GM23338 (cell line): ENCODE results near the gene ADAMTS19.

Source experiments
- CREB1 ChIP-seq: fragments of 250-450 bp; sonication (Bioruptor Pico); IDR thresholded peaks from 2 replicates; pipeline ENCODE4 v1.5.0; 2020; ENCODE audit warnings: low read depth, mild to moderate bottlenecking, moderate library complexity
- EZH2 ChIP-seq: fragments of 200-600 bp; sonication (generic); IDR thresholded peaks from one replicate; pipeline ENCODE4 v1.8.0; 2017; ENCODE audit warnings: antibody characterized with exemption, mild to moderate bottlenecking, low read depth; ENCODE audit not compliant: unreplicated experiment
- EZH2phosphoT487 ChIP-seq: fragments of 200-600 bp; sonication (generic); IDR thresholded peaks from one replicate; pipeline ENCODE4 v1.8.1; 2018; ENCODE audit warnings: antibody characterized with exemption; ENCODE audit not compliant: unreplicated experiment
- JUNB ChIP-seq: IDR thresholded peaks from one replicate; pipeline ENCODE4 v1.6.1; 2016; ENCODE audit warnings: antibody characterized with exemption; ENCODE audit not compliant: unreplicated experiment
- NANOG ChIP-seq: IDR thresholded peaks from 2 replicates; pipeline ENCODE4 v1.6.1; 2016; ENCODE audit warnings: antibody characterized with exemption, borderline replicate concordance
- POLR2AphosphoS5 ChIP-seq: IDR thresholded peaks from 2 replicates; pipeline ENCODE4 v1.6.1; 2016; ENCODE audit warnings: antibody characterized with exemption, low read depth
- ZNF114 ChIP-seq: fragments of 250-450 bp; sonication (Bioruptor Pico); IDR thresholded peaks from 2 replicates; pipeline ENCODE4 v1.5.0; 2020; ENCODE audit warnings: mild to moderate bottlenecking, moderate library complexity
- ZNF331 ChIP-seq: fragments of 250-450 bp; sonication (Bioruptor Pico); IDR thresholded peaks from 2 replicates; pipeline ENCODE4 v1.5.0; 2020; ENCODE audit warnings: low read depth, mild to moderate bottlenecking, moderate library complexity
- TF ChIP-seq, protein P1 (sequence below), 2 experiments: fragments of 200-600 bp in 1 of 2; sonication (generic) in 1 of 2; conservative IDR thresholded peaks; 2 replicates each; pipeline versions ENCODE4 v1.5.1 to v1.6.1; 2016 to 2017; ENCODE audit warnings: antibody characterized with exemption in 2 of 2, low read depth in 2 of 2, mild to moderate bottlenecking in 2 of 2, moderate library complexity in 1 of 2
- TF ChIP-seq, protein P2 (sequence below): IDR thresholded peaks from one replicate; pipeline ENCODE4 v1.6.1; 2018; ENCODE audit warnings: antibody characterized with exemption; ENCODE audit not compliant: unreplicated experiment

DNA sequence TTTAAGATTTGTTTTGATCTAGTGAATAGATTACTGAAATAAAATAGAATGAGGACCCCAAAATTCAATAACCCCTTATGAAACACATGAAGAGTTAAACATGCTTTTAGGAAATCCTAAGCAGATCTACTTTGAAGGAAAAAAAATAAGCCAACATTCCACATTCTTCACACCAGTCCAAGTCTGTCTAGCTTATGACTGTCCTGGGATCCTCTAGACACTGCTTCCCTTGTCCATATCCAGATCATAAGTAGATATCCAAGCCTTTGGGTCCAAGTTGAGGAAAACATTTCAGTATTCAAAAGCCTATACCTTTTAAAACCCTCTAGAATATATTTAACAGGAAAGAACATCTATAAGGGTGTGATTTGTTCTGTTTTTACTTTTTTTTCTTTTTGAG, 228.9 kb downstream of the ADAMTS19 start:
- TF ChIP-seq, protein P1, sequence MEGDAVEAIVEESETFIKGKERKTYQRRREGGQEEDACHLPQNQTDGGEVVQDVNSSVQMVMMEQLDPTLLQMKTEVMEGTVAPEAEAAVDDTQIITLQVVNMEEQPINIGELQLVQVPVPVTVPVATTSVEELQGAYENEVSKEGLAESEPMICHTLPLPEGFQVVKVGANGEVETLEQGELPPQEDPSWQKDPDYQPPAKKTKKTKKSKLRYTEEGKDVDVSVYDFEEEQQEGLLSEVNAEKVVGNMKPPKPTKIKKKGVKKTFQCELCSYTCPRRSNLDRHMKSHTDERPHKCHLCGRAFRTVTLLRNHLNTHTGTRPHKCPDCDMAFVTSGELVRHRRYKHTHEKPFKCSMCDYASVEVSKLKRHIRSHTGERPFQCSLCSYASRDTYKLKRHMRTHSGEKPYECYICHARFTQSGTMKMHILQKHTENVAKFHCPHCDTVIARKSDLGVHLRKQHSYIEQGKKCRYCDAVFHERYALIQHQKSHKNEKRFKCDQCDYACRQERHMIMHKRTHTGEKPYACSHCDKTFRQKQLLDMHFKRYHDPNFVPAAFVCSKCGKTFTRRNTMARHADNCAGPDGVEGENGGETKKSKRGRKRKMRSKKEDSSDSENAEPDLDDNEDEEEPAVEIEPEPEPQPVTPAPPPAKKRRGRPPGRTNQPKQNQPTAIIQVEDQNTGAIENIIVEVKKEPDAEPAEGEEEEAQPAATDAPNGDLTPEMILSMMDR (conservative IDR thresholded peaks at IDR 0.05; ENCODE audit: low read depth in 2 of 2): no peak
- TF ChIP-seq POLR2AphosphoS5 (no peak), CREB1 (no peak), EZH2 (no peak), EZH2phosphoT487 (no peak), JUNB (no peak), ZNF331 (CRISPR knock-in tag) (no peak), NANOG (no peak), ZNF114 (CRISPR knock-in tag) (no peak)
- TF ChIP-seq, protein P2, sequence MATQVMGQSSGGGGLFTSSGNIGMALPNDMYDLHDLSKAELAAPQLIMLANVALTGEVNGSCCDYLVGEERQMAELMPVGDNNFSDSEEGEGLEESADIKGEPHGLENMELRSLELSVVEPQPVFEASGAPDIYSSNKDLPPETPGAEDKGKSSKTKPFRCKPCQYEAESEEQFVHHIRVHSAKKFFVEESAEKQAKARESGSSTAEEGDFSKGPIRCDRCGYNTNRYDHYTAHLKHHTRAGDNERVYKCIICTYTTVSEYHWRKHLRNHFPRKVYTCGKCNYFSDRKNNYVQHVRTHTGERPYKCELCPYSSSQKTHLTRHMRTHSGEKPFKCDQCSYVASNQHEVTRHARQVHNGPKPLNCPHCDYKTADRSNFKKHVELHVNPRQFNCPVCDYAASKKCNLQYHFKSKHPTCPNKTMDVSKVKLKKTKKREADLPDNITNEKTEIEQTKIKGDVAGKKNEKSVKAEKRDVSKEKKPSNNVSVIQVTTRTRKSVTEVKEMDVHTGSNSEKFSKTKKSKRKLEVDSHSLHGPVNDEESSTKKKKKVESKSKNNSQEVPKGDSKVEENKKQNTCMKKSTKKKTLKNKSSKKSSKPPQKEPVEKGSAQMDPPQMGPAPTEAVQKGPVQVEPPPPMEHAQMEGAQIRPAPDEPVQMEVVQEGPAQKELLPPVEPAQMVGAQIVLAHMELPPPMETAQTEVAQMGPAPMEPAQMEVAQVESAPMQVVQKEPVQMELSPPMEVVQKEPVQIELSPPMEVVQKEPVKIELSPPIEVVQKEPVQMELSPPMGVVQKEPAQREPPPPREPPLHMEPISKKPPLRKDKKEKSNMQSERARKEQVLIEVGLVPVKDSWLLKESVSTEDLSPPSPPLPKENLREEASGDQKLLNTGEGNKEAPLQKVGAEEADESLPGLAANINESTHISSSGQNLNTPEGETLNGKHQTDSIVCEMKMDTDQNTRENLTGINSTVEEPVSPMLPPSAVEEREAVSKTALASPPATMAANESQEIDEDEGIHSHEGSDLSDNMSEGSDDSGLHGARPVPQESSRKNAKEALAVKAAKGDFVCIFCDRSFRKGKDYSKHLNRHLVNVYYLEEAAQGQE: no peak
